Hair follicle dermal papilla cell (primary cell): ENCODE data around the gene ADSS2. TPM values are rescaled to one million over a fixed set of nuclear protein-coding genes. Genes with fewer than 3 reads are reported as not detected.

Experiments used
- total RNA-seq: library from RNA; depleted of rRNA; stranded (reverse); fragments of >200 nt; gene quantifications from 2 replicates; pipeline ENCODE4 v1.2.3, GENCODE V29; 2012

The ADSS2 gene
- total RNA-seq, result 30.6 and 31.8 TPM in 2 replicates

GRCh38 chr1:244451539-244451950, at the start of gene ADSS2:
TSS of gene ADSS2 (minus strand) at chr1:244451909. CDS start at chr1:244451817, 92 bp downstream.

DNA sequence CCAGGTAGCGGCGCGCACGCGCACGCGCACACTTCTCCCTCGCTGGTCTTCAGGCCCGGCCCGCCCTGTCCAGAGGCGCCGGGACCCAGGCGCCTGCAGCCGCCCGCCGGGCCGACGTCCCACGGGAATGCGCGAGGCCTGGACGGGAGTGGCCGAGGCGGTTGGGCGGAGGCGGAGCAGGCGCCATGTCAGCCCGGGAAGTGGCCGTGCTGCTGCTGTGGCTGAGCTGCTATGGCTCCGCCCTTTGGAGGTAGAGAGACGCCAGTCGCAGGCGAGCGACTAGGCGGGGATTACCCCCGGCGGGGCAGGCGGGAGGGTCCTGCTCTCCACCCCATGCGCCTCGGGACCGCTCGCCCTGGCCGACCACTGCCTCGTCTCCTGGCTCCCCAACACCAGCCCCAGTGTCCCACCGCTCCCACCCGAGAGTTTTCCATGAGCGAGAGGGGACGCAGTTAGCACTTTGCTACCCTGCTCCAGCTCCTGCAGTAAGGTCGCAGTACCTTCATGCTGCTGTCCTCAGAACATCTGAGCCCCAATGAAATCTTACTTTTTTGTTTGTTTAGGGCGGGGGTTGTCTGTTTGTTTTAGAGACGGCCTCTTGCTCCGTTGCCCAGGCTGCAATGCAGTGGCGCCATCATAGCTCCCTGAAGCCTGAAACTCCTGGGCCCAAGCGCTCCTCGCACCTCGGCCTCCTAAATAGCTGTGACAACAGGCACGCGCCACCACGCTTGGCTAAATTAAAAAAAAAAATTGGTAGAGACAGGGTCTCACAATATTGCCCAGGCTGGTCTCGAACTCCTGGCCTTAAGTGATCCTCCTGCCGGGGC, 9.7 kb upstream of the ADSS2 start, which contains the start of gene CATSPERE:
TSS of gene CATSPERE (plus strand) at position 29 of the 827 bp plus-strand sequence. CDS start at position 186, 157 bp downstream.

Other genes with a start within 250 kb of the ADSS2 start
- gene CATSPERE, start 9.4 kb upstream of the ADSS2 start, total RNA-seq, result 1.2 and 2.3 TPM in 2 replicates
- 46.3 and 52.7 TPM in 2 replicates for gene DESI2, start 201.2 kb upstream of the ADSS2 start, total RNA-seq